Hippocampal formation (tissue), 2 donors: ENCODE measurements around the gene HIVEP3.
A peak's percentile ranks its signal among the peaks of the same experiment; 100 is the strongest.

Source experiments
- DNase-seq, 2 donors: peaks; one replicate each; lab custom pipeline; 2025; lab: John Stamatoyannopoulos, UW

HIVEP3 gene

DNA sequence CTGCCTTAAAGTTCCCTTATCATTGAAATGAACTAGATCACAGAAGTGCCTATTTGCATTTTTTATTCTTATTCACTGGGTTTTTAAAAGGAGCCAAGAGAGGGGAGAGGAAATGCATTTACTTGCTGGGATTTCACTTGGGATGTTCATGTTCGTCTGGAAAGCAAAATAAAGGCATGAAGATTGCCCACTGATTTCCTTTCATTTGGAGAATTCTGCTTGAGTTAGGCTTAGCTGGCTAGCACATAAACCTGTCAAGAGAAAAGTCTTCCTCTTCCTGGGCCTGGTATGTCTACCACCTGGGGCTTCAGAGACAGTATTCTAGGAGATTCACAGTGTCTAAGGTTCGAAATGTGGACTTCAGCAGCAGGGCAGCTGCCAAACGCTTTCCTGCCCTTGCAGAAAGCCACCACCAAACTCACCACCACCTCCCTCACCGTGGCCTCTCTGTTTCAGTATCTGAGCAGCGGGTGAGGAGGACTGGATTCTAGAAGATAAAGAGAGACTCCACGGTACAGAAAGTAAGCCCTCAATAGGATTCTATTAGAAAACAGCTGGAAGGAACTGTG, 44.5 kb downstream of the HIVEP3 start:
- DNase-seq, result no peak

DNA sequence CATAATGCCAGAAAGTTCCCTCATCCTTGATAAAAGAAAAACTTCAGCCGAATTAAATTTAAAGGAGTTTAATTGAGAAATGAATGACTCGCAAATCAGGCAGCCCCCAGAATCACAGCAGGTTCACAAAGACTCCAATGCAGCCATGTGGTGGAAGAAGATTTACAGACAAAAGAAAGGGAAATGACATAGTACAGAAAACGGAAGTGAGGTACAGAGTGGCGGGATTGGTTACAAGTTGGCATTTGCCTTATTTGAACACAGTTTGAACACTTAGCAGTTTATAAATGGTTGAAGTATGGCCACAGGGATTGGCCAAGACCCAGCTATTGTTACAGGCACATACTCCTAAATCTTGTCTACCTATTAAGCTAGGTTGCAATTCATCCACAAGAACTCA, 46.6 kb downstream of the HIVEP3 start:
- no peak for DNase-seq

DNA sequence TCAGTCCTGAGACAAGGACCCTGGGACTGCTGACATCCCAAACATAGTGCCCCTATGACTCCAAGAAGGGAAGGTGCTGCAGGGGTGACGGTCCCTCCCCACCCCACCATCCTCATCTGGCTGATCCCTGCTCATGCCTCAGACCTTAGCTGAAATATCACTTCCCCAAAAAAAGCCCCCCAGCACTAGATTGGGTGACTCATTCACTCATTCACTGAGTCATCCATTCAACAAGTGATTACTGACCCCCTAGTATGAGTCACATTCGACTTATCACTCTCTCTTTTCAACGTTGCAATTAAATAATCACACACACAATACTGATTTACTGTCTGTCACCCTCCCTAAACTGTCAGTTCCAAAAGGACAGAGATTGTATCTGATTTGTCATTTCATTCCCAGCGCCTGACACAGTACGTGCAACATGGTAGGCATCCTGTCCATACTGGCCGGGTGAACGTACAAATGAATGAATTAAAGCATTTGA, 48.6 kb downstream of the HIVEP3 start:
- no peak for DNase-seq

DNA sequence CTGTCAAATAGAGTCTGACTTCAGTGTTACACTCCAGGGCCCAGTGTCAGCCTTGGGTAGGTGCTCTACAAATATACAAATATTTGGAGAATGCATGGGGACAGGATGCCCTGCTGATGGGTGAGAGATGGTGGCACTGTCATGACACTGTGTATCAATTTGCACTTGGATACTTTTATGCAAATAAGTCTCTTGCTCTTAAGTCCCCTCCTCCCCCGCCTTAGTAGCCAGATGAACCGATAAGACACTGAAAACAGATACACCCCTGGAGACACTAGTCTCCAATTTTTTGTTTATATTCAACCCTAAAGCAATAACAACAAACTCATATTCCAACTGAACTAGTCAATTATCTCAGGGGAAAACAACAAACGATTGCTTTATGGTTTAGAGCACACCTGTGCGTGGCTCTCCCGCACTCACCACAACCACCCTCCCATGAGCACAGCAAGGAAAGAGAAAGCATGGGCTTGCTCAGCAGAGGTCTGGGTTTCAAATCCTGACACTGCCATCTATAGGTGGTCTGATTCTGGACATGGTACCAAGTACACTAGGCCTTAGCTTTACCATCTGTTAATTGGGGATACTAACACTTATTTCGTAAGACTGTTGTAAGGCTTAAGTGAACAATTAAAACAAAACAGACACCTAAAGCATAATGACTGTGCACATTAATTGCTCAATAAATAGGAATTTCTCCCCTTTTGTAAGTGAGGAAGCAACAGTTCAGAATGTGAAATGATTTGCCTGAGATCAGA, 50.3 kb downstream of the HIVEP3 start:
- DNase-seq, result no peak

DNA sequence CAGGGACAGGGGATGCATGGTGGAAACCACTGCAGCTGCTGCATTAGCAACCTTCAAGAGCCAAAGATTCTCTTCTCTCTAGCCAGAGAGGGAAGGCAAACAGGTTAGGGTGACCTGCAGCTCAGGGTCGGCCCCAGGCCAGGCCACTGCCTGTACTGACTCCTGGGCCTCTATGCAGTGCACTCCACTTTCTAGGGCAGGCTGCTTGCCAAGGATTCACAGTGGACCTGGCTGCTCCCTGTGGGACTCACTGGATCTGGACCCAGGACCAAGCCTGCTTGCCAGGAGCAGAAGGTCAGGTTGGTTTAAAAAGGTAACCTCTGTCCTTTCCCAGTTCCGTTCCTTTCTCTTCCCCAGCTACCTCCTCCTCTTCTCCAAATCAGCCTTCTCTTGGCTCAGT, 52.4 kb downstream of the HIVEP3 start:
- no peak for DNase-seq

DNA sequence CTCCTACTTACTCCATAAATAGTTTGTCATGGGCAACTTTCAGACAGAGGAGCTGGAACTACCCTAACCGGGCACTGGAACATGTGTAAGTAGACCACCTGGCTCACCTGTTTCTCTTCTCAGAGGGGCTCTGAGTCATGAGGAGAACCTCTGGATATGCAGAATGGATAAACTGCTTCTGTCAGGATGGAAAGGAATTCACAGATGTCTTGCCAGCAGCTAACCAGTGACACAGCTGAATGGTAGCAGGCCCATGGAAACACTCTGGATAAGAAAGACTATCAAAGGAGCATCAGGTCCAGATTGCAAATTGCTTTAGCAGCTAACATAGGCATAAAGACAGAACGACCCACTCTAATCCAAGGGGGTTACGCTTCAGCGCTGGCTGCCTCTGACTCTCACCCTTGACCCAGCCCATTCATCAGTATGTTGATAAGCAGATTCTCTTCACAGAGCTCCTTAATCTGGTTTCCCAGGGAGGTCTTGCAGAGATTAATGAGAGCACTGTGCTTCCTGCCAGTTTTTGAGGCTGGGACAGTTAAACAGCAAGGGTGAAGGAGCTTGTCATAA, 54.2 kb downstream of the HIVEP3 start:
- DNase-seq, result no peak

DNA sequence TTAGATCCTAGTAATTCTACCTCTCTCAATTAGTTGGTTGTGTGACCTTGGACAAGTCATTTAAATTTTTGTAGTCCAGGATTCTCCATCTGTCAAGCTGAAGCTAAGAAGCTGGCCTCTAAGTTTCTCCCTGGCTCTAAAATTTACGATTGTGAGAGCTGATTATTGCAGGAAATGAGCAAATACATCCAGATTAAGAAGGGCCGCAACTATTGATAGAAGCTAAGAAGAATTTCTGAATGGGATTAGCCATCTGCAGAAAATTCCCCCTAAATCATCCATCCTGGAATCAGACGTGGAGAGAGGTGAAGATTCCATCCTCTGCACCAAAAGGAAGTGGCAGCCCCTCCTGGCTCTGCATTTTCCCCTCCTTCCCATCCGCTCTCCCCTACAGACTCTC, 55.0 kb downstream of the HIVEP3 start:
- DNase-seq, result no peak

DNA sequence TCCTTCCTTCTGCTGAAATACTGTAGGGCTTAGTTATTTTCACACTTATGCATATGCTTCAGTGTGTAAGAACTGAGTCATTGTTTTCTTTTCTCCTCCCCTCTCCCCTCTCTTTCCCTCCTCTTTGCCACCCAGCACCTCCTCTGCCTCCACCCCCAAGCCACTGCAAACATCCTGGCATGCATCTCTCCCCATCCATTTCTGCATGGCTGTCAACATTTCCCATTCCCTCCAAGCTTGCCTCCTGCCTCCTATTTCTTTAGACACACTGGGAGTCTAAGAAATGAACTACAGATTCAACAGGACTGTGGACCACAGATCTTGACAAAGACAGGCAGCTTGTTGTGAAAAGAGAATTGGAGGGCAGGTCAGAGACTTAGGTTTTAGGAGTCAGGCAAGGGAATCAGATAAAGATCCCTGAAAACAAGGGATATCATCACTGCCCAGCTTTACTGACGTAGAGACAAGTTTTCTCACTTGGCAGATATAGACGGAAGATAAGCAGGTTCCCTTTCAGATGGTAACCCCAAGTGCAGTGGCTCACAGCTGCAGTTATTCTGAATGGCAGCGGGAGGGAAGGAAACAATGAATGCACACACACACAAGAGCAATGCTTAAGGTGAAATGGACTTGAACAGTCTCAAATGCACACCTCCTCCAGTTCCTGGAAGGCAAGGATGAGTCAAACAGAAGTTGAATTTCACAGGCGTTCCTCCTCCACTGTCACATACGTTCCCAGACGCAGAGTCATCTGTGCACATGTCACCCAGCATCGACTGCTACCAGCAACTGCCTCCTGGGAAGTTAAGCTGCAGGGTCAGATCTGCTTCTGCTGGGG, 56.1 kb downstream of the HIVEP3 start:
- DNase-seq, result peak in 1 of 2 donors; percentile 13

DNA sequence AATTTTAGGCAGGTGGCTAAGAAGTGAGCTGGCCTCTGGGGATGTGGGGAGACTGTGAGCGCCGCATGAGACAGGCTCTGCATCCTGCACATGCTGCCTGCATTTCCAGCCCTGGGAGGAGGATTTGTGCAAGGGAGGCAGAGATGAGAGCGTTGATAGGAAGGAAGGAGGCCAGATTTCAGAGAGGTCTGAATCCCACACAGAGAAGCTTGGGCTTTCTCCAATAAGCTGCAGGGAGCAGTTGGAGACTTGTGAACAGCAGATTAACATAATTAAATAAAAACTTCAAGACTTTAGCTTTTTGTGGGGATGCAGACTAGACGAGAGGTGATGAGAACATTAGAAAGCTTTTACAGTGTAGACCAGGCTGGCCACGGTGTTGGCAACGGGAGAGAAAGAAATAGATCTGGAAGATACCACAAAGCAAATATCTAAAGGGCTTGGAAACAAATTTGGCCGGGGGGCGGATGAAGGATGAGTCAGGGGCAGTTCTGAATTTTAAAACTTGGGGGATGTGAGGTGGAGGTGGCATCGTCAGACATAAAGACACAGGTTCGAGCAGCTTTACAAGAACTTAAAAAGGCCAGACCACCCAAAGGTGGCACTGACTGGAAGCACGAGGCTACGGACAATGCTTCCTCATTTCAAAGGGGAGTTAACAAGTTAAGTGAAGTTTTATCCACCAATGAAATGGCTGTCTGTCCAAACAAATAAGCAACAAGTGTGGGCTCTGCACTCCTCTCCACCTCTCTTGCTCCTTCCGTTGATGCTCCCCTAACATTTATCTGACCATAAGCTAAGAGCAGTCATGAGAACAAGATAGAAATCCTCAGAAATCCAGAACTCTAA, 57.0 kb downstream of the HIVEP3 start:
- DNase-seq, result peak in 1 of 2 donors; percentile 53

DNA sequence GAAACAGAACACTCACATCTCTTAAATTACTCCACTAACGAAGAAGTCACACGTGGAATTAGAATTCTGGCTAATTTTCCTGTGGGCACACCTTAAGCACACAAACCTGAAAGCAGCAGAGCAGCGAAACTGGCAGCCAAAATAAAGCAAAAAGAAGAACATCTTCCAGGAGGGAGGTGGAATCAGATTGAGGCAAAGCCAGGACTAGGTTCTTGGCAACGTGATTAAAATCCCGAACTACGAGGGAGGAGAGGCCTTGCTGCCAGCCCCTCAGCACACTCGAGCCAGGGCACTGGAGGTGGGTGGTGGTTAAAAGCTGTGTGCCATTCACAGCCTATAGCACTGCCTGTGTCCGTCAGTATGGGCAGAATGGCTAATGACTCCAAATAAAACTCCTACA, 58.0 kb downstream of the HIVEP3 start:
- DNase-seq, result no peak

DNA sequence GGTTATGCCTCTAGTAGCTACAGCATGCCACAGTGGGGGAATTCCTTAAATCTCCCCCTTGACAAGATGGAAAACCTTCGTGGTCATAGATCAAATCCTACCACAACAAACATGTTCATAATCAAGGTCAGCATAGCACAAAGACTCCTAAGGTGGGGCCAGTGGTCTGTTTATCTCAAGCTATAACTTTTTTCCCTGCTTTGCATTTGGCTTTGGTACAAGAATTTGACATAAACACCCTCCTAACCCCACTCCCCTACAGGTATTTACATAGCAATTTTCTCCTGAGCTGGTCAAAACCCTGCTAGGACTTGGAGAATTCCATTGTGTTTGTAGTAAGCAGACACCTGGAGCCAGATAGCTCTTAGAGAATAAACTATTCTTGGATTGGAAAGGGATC, 58.5 kb downstream of the HIVEP3 start:
- no peak for DNase-seq

DNA sequence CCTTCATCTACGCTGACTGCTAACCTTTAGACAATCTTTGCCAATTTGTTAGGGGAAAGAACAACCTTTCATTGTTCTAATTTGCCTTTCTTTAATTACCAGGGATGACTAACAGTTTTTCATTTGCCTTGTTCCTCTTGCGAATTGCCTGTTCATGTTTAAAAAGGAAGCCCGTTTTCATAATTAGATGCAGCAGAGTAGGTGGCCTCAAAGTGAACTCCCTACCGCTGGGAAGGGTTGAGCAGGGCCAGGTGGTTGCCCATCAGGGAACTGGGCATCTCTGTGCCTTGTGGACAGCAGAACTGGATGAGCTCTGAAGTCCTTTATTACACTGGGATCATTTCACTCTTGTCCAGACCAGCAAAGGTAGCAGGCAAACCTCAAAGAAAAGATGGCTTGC, 59.0 kb downstream of the HIVEP3 start:
- DNase-seq, result no peak

DNA sequence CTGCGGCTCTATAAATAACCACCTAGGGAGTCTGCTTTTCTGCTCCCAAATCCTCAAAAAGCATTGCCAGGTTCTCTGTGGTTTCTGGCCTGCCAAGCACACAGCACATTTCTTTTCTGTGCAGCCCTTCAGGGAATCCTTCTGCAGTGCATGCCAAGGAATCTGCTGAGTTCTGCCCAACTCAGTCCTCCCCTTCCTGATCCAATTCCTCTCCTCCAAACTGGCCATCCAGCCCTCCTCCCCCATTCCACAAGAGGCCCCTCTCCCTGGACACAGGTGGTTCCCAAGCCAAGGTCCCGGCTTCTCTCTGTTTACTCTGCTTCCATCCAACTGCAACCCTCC, 61.8 kb downstream of the HIVEP3 start:
- peak in 1 of 2 donors; percentile 53 for DNase-seq

DNA sequence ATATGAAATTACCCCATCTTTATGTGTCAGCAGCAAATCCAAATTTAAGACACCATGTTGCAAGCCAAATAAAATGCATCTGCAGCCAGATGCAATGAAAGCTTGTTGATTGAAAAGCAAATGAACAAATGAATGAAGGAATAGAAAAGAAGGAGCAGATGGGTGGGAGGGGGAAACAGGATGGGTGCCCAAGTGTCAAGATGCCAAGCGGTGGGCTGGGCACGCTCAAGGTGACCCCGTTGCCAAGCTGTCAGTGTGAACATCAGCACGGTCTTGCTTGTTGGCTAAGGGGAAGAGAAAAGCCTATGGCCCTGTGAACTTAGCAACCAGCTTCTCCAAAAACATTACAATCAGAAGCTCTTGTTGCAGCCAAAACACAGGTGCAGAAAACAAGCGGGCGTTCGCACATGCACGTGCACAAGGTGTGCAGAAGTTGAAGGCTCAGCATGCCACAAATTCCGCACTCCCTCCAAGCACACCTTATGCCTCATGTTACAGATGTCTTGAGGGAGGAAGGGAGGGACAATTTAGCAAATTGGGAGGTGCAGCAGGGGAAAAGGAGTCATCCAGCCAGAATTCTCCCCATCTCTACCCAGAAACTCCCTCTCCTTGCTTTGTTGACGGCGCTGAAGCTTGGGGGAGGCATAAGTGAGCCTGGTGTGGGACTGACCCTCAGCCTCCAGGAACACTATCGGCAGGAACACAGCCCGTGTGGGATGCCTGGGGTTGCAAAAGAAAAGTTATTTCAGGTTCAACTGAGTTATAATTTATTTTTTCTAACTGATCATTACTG, 62.4 kb downstream of the HIVEP3 start:
- no peak for DNase-seq

DNA sequence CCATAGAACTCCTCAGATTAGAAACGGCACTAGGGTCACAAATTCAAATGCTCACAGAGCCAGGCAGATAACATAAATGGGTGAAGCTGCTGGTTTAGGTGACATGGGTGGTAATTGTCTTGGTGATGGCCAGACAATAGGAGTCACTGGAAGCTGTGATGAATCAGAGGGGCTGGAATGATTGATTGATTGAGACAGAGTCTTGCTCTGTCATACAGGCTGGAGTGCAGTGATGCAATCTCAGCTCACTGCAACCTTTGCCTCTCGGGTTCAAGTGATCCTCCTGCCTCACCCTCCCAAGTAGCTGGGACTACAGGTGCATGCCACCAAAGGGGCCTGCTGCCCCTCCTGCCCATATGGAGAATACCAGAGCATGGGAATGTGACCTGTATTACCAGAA, 63.0 kb downstream of the HIVEP3 start:
- DNase-seq, result no peak

DNA sequence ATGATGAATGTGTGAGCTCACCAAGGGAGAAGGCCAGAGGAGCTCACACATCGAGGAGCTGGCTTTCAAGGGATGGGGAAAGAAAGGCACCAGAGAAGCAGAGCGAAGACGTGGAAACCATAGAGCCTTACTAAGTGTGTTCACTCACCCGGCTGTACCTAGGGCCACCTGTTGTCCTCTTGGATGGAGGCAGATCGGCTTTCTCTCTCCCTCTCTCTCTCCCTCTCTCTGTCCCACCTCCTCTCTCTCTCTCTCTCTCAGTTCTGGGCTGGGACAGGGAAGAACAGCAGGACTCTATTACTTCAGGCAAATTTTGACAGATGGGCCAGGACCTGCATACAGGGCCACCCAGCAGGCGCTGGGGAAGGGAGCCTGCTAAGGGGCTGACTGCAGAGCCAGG, 64.8 kb downstream of the HIVEP3 start:
- no peak for DNase-seq

DNA sequence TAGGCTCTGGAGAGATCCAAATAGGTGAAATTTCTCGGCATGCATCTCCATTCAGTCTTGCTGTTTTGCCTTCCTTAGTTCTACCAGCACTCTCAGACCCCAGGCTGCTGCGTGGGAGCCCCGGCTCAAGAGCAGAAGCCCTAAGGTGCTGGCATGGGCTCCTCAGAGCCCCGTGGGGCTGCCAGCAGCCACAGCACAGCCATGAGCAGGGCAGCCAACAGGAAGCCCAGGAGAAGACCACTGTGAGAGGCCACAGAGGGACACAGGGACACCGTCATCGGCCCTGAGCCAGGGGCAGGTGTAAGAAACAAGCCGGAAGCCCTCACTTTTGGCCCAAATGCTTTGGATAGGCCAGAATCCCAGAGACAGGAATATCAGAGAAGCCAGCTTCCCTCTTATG, 66.6 kb downstream of the HIVEP3 start:
- no peak for DNase-seq

DNA sequence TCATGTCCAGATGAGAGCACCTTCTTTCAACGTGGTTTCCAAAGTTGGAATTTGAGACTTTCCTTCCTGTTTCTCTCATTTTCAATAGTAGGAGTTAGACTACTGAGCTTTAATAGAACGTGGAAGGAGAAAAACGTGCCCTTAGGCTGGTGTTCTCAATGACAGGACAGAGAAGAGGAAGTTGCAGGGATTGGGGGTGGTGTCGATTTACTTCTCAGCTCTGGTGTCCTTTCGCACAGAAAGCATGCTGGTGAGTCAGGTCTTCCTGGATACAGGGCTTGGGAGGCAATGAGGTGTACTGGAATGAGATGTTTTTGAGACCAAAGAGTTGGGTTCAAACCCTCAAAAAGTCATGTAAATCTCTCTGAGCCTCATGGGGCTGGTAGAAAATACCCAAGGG, 67.1 kb downstream of the HIVEP3 start:
- no peak for DNase-seq

DNA sequence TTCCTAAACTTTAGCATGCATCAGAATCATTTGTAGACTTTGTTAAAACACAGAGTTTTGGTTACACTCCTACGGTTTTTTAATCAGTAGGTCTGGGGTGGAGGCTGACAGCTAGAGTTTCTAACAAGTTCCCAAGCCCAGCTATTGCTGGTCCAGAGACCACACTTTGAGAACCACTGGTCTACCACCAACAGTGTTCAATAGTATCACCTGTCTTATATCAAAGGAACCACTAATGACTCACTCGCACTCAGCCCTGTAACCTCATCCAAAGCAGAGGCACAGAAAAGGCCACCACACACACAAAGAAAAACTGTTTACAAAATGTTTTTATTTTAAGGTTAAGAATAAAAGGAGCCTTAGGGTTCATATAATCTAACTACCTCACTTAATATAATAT, 68.7 kb downstream of the HIVEP3 start:
- no peak for DNase-seq

DNA sequence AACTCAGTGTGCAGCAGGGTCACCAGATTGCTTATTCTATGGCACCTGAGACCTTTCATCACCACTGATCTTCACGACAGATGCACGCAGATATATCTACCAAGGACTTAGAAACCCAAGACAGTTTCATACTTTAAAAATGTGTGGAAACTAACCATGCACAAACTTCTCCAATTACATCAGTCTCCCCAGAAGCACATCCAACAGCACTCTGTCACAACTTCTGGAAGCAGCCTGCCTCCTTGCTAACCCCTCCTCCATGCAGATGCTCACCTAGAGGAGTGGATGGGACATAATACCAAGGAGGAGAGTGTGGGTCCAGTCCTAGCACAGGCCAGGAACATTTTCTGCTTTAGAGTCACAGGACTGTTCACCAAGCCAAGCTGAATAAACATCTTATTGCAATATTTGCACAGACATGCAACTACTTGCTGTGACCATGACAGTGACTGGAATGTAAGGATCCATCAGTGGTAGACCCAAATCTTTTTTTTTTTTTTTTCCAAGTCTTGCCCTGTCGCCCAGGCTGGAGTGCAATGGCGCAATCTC, 69.4 kb downstream of the HIVEP3 start:
- DNase-seq, result no peak
